GM18907 (cell line): Measurements from ENCODE around the gene SPDYE9.
"Not testable (repeated sequence)": the region's sequence is repeated elsewhere in the genome, so short reads cannot be mapped to it uniquely, and the experiment has no call there.

Experiments used
- ATAC-seq: cut with Tn5 transposase; IDR thresholded peaks from one replicate; pipeline ENCODE4 v1.9.1; 2021; ENCODE audit warnings: mild to moderate bottlenecking, moderate library complexity; ENCODE audit not compliant: unreplicated experiment

The SPDYE9 gene, protein sequence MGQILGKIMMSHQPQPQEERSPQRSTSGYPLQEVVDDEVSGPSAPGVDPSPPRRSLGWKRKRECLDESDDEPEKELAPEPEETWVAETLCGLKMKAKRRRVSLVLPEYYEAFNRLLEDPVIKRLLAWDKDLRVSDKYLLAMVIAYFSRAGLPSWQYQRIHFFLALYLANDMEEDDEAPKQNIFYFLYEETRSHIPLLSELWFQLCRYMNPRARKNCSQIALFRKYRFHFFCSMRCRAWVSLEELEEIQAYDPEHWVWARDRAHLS

DNA sequence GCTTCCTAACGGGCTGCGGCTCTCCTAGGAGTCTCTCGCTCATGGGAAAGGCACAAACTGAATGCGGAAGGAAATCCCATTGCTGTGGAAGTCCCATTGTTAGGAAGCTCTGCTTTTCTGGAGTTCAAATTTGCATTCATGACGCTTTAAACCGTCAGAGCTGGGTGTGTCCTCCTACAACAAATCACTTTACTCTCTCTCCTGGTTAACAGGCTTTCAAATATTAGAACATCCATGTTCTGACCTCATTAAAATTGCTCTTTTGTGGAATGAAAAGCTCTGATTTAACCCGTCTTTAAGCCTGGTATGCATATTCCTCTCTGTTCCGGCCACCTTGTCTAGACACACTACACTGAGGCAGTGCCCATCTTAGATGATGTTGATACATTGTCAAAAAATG, at the start of gene SPDYE9:
TSS of gene SPDYE9 (minus strand) at position 101 of the 400 bp plus-strand sequence. CDS start 1,800 bp downstream, outside the sequence.
- ATAC-seq = not testable (repeated sequence)

DNA sequence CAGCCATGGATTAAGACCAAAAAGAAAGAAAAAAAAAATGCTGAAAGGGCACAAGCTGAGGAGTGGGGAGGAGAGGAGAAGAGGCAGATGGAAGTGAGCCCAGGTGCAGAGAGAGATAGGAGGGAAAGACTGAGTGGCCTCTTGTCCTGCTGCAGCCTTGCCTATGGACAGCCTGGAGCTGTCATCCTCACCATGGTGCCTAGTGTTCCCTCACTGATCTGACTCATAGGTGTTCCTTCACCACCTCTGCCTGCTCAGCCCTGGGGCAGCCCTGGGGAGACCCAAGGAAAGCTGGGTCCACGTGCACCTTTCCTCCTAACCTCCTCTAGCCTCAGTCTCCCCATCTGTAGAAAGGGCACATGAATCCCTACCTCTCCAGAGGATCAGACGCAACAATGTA, 49.0 kb upstream of the SPDYE9 start:
- ATAC-seq = not testable (repeated sequence)

DNA sequence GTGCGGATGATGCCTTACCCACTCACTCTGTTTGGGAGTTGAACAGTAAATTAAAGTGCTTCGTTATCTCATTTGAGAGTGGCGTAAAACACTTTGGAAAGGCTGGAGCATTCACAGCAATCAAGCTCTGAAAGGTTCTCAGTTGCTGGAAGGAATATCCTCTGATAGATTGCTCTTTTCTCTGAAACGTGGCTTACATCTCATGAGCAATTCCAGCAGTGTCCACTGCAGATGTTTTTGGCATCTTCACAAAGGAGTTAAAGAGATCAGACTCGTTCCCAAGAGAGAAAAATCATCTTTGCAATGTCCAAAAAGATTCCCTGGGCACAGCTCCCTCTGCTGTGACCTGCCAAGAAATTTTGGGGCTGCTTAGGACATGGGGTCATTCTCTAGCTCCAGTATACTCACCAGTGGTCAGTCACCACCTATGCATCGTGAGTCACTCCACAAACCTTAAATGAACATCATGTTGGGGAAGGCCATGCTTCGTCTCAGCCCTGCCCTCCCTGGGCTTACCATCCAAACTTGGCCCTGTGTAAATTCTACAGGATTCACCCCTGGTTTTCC, 46.9 kb upstream of the SPDYE9 start:
- ATAC-seq = not testable (repeated sequence)

DNA sequence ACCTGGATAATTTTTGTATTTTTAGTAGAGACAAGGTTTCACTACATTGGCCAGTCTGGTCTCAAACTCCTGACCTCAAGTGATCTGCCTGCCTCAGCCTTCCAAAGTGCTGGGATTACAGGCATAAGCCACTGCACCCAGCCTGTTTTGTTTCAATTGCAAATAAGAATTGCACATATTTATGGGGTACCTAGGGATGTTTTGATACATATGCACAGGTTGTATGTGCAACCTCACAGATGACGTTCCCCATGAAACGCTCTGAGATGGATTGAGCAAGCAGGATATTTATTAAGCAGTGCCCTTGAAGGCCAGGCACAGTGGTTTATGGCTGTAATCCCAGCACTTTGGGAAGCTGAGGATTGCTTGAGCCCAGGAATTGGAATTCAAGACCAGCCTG, 44.8 kb upstream of the SPDYE9 start:
- ATAC-seq = not testable (repeated sequence)

DNA sequence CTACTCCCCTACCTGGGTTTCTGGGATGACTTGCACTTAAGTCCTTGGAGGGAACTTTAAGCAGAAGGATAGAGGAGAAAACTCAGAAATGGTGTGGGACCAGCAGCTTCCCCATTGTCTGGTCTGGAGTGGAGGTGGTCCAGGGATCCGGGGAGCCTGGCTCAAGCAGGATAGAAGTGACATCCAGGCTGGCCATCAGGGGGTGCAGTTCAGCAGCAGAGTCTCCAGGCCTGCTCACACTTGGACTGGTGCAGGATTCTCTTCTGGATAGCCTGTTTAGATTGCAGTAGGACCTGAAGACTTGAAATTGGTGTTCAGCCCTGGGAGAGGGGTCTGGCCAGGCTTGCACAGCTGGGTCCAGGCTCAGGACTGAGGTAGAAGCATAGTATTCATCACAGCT, 38.3 kb upstream of the SPDYE9 start:
- not testable (repeated sequence) for ATAC-seq

DNA sequence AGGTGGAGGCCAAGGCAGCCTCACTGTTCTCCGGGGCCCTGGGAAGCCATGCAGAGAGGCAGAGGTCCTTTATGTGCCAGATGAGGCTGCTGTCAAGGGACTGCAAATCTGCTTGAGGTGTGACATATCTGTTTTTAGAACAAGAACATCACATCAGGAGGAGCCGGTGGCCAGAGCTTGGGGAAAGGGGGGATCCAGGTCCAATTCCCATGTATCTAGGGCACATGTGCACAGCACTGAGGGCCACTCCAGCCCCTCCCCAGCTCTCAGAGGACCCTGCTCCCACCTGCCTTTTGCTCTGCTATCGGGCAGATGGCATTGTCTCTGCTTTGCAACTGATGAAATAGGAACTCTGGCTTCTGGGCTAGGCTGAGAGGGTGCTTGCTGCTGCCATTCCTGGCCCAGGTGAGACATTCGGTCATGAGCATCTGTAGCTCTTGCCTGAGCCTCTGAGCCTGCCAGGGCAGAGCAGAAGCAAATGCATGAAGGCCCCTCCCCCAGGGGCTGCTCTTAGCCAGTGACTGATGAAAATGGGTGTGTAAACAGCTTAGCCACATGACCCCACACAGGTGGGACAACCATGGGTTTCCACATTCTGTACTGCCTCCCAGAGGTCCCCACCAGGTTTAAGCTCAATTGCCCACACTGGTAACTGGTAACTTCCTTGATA, 37.1 kb upstream of the SPDYE9 start:
- ATAC-seq = not testable (repeated sequence)

DNA sequence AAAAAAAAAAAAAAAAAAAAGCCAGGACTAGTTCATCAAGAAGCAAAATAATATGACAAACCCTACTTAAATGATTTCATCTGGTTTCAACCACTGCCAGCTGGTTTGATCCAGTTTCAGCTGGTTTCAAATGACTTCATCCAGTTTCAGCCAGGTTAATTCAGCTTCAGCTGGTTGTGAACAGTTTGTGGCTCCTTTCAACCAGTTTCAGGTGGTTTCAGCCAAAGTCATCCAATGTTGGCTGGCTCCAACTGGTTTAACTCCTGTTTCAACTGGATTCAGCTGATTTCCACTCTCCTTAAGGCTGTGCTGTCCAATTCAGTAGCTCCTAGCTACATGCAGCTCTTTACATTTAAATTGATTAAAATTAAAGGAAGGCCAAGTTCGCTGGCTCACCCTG, 32.3 kb upstream of the SPDYE9 start:
- not testable (repeated sequence) for ATAC-seq

DNA sequence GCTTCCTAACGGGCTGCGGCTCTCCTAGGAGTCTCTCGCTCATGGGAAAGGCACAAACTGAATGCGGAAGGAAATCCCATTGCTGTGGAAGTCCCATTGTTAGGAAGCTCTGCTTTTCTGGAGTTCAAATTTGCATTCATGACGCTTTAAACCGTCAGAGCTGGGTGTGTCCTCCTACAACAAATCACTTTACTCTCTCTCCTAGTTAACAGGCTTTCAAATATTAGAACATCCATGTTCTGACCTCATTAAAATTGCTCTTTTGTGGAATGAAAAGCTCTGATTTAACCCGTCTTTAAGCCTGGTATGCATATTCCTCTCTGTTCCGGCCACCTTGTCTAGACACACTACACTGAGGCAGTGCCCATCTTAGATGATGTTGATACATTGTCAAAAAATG, 28.0 kb downstream of the SPDYE9 start, which contains the start of gene SPDYE11:
TSS of gene SPDYE11 (minus strand) at position 101 of the 400 bp plus-strand sequence. CDS start 1,800 bp downstream, outside the sequence.
- not testable (repeated sequence) for ATAC-seq

DNA sequence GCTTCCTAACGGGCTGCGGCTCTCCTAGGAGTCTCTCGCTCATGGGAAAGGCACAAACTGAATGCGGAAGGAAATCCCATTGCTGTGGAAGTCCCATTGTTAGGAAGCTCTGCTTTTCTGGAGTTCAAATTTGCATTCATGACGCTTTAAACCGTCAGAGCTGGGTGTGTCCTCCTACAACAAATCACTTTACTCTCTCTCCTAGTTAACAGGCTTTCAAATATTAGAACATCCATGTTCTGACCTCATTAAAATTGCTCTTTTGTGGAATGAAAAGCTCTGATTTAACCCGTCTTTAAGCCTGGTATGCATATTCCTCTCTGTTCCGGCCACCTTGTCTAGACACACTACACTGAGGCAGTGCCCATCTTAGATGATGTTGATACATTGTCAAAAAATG, 56.2 kb downstream of the SPDYE9 start, which contains the start of gene SPDYE8:
TSS of gene SPDYE8 (minus strand) at position 101 of the 400 bp plus-strand sequence. CDS start 1,800 bp downstream, outside the sequence.
- not testable (repeated sequence) for ATAC-seq
